Memory B cell (primary cell): Measurements from ENCODE around the gene DISP2.
A peak's percentile ranks its signal among the peaks of the same experiment; 100 is the strongest.

ENCODE experiments used
- ATAC-seq: fragments of 150-1000 bp; cut with Tn5 transposase; 2 replicates; pipeline ENCODE4 v1.10.0; 2021; ENCODE audit warnings: low read depth, mild to moderate bottlenecking, moderate library complexity
- DNase-seq, 2 donors: peaks; one replicate each; pipeline ENCODE4 v3.0.0; 2022; ENCODE audit warnings: low spot score in 2 of 2
- H3K27ac Mint-ChIP-seq: one replicate; pipeline ENCODE4 v1.8.0; 2022; ENCODE audit warnings: mild to moderate bottlenecking, moderate library complexity, mixed read lengths
- H3K27me3 Mint-ChIP-seq: one replicate; pipeline ENCODE4 v1.8.0; 2022; ENCODE audit warnings: mixed read lengths
- H3K36me3 Mint-ChIP-seq: one replicate; pipeline ENCODE4 v1.8.0; 2022; ENCODE audit warnings: mild to moderate bottlenecking, mixed read lengths
- H3K4me1 Mint-ChIP-seq: one replicate; pipeline ENCODE4 v1.8.0; 2022; ENCODE audit warnings: mixed read lengths
- H3K4me3 Mint-ChIP-seq: one replicate; pipeline ENCODE4 v1.8.0; 2022; ENCODE audit warnings: mild to moderate bottlenecking, moderate library complexity, mixed read lengths
- H3K9me3 Mint-ChIP-seq: one replicate; pipeline ENCODE4 v1.8.0; 2022; ENCODE audit warnings: mixed read lengths

Gene DISP2

GRCh38 chr15:40368719-40369473 lies 10.9 kb downstream of the DISP2 start:
- Mint-ChIP-seq H3K36me3 (no peaks in the 10 kb centered on the region), H3K4me1 (peaks cover 13% of the 10 kb centered on the region), H3K27ac (no peak overlapping the region), H3K9me3 (no peaks in the 10 kb centered on the region), H3K27me3 (no peaks in the 10 kb centered on the region), H3K4me3 (peak overlapping the region; percentile 60)
- ATAC-seq (no peak), DNase-seq (no peak)

GRCh38 chr15:40369474-40369869 lies 11.5 kb downstream of the DISP2 start:
- Mint-ChIP-seq H3K4me3 (peak overlapping the region; percentile 60), H3K4me1 (peaks cover 10% of the 10 kb centered on the region), H3K9me3 (no peaks in the 10 kb centered on the region), H3K27me3 (no peaks in the 10 kb centered on the region), H3K36me3 (no peaks in the 10 kb centered on the region), H3K27ac (no peak overlapping the region)
- ATAC-seq = no peak
- DNase-seq = no peak

GRCh38 chr15:40369971-40370370 lies 12.0 kb downstream of the DISP2 start:
- Mint-ChIP-seq H3K4me1 (peaks cover 10% of the 10 kb centered on the region), H3K36me3 (no peaks in the 10 kb centered on the region), H3K4me3 (no peak overlapping the region), H3K9me3 (no peaks in the 10 kb centered on the region), H3K27me3 (no peaks in the 10 kb centered on the region), H3K27ac (no peak overlapping the region)
- no peak for DNase-seq
- ATAC-seq = no peak

- no peak for ATAC-seq
- H3K9me3 Mint-ChIP-seq = no peaks in the 10 kb centered on the region
- H3K27ac Mint-ChIP-seq = no peak overlapping the region
- no peak overlapping the region for H3K4me3 Mint-ChIP-seq
- DNase-seq = no peak
- H3K36me3 Mint-ChIP-seq = no peaks in the 10 kb centered on the region
- H3K4me1 Mint-ChIP-seq = no peaks in the 10 kb centered on the region
- no peaks in the 10 kb centered on the region for H3K27me3 Mint-ChIP-seq
Measured at GRCh38 chr15:40372981-40373380, 15.0 kb downstream of the DISP2 start.

- H3K36me3 Mint-ChIP-seq = no peaks in the 10 kb centered on the region
- no peaks in the 10 kb centered on the region for H3K9me3 Mint-ChIP-seq
- no peak overlapping the region for H3K27ac Mint-ChIP-seq
- no peaks in the 10 kb centered on the region for H3K27me3 Mint-ChIP-seq
- no peak overlapping the region for H3K4me3 Mint-ChIP-seq
- no peak for DNase-seq
- peaks cover 3% of the 10 kb centered on the region for H3K4me1 Mint-ChIP-seq
- ATAC-seq = no peak
Measured at GRCh38 chr15:40377606-40378005, 19.6 kb downstream of the DISP2 start.

- Mint-ChIP-seq H3K27ac (no peak overlapping the region), H3K9me3 (no peaks in the 10 kb centered on the region), H3K36me3 (no peaks in the 10 kb centered on the region), H3K4me1 (peaks cover 11% of the 10 kb centered on the region), H3K4me3 (no peak overlapping the region), H3K27me3 (no peaks in the 10 kb centered on the region)
- ATAC-seq (no peak), DNase-seq (no peak)
Measured at GRCh38 chr15:40379374-40379773, 21.4 kb downstream of the DISP2 start.

- H3K27me3 Mint-ChIP-seq = no peaks in the 10 kb centered on the region
- H3K27ac Mint-ChIP-seq = no peak overlapping the region
- H3K36me3 Mint-ChIP-seq = no peaks in the 10 kb centered on the region
- DNase-seq (no peak), ATAC-seq (no peak)
- no peaks in the 10 kb centered on the region for H3K9me3 Mint-ChIP-seq
- H3K4me1 Mint-ChIP-seq = peaks cover 11% of the 10 kb centered on the region
- no peak overlapping the region for H3K4me3 Mint-ChIP-seq
Measured at GRCh38 chr15:40379853-40380252, 21.8 kb downstream of the DISP2 start.

- Mint-ChIP-seq H3K27me3 (no peaks in the 10 kb centered on the region), H3K4me1 (peaks cover 11% of the 10 kb centered on the region), H3K9me3 (no peaks in the 10 kb centered on the region), H3K27ac (no peak overlapping the region), H3K4me3 (no peak overlapping the region), H3K36me3 (no peaks in the 10 kb centered on the region)
- no peak for ATAC-seq
- DNase-seq = no peak
Measured at GRCh38 chr15:40380636-40381035, 22.6 kb downstream of the DISP2 start.

GRCh38 chr15:40381818-40382529 lies 24.0 kb downstream of the DISP2 start:
- Mint-ChIP-seq H3K4me1 (peaks cover 11% of the 10 kb centered on the region), H3K4me3 (peak overlapping the region; percentile 98), H3K9me3 (no peaks in the 10 kb centered on the region), H3K27ac (no peak overlapping the region), H3K27me3 (no peaks in the 10 kb centered on the region), H3K36me3 (peaks cover 1% of the 10 kb centered on the region)
- ATAC-seq (no peak), DNase-seq (no peak)

- Mint-ChIP-seq H3K27me3 (no peaks in the 10 kb centered on the region), H3K27ac (peak within 1 kb of the TSS; percentile 51), H3K36me3 (peaks cover 8% of the 10 kb centered on the region), H3K4me3 (peak within 1 kb of the TSS; percentile 98), H3K9me3 (no peaks in the 10 kb centered on the region), H3K4me1 (peaks cover 11% of the 10 kb centered on the region)
- peak; percentile 93 to 94 for DNase-seq
- ATAC-seq = peak; percentile 99
Measured at GRCh38 chr15:40382580-40383456, 24.8 kb downstream of the DISP2 start, which contains the start of gene KNSTRN. TSS of gene KNSTRN (plus strand) at chr15:40382721. CDS start at chr15:40382836, 115 bp downstream.

GRCh38 chr15:40386480-40386879 lies 28.5 kb downstream of the DISP2 start:
- peaks cover 13% of the 10 kb centered on the region for H3K36me3 Mint-ChIP-seq
- H3K27ac Mint-ChIP-seq = no peak overlapping the region
- H3K4me1 Mint-ChIP-seq = peaks cover 11% of the 10 kb centered on the region

GRCh38 chr15:40388941-40389823 lies 31.2 kb downstream of the DISP2 start:
- ATAC-seq = no peak
- no peaks in the 10 kb centered on the region for H3K4me1 Mint-ChIP-seq
- no peak overlapping the region for H3K4me3 Mint-ChIP-seq
- H3K27me3 Mint-ChIP-seq = no peaks in the 10 kb centered on the region
- peak overlapping the region; percentile 12 for H3K27ac Mint-ChIP-seq
- no peaks in the 10 kb centered on the region for H3K9me3 Mint-ChIP-seq
- DNase-seq = no peak
- peaks cover 19% of the 10 kb centered on the region for H3K36me3 Mint-ChIP-seq

More at GRCh38 chr15:40386480-40386879, 28.5 kb downstream of the DISP2 start:
- H3K4me3 Mint-ChIP-seq = no peak overlapping the region
- H3K9me3 Mint-ChIP-seq = no peaks in the 10 kb centered on the region
- DNase-seq = no peak
- no peak for ATAC-seq
- no peaks in the 10 kb centered on the region for H3K27me3 Mint-ChIP-seq
